ENCODE measurements around the gene IPP. TPM values are rescaled to one million over a fixed set of nuclear protein-coding genes. Genes with fewer than 3 reads are reported as not detected.
"Not testable (repeated sequence)": the region's sequence is repeated elsewhere in the genome, so short reads cannot be mapped to it uniquely, and the experiment has no call there.

The IPP gene
- polyA plus RNA-seq, 1 experiment = 4.4 TPM

DNA sequence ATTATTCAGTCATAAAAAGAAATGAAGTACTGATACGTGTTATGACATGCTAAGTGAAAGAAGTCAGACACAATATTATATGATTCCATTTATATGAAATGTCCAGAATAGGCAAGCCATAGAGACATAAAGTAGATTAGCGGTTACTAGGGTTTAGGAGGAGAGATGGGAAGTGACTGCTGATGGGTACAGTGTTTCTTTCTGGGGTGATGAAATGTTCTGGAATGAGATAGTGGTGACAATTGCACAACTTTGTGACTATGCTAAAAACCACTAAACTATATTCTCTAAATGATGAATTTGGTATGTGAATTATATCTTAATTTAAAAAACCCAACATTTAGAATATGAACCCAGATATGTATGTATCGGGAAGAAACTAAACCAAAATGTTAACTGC, 27.6 kb downstream of the IPP start:
- TF ChIP-seq, protein P1, sequence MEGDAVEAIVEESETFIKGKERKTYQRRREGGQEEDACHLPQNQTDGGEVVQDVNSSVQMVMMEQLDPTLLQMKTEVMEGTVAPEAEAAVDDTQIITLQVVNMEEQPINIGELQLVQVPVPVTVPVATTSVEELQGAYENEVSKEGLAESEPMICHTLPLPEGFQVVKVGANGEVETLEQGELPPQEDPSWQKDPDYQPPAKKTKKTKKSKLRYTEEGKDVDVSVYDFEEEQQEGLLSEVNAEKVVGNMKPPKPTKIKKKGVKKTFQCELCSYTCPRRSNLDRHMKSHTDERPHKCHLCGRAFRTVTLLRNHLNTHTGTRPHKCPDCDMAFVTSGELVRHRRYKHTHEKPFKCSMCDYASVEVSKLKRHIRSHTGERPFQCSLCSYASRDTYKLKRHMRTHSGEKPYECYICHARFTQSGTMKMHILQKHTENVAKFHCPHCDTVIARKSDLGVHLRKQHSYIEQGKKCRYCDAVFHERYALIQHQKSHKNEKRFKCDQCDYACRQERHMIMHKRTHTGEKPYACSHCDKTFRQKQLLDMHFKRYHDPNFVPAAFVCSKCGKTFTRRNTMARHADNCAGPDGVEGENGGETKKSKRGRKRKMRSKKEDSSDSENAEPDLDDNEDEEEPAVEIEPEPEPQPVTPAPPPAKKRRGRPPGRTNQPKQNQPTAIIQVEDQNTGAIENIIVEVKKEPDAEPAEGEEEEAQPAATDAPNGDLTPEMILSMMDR (IDR thresholded peaks at IDR 0.05; ENCODE audit: insufficient read depth, low read depth, low read length) = no peak
- CTCF ChIA-PET = no interaction called here
- Histone ChIP-seq H3K4me3 (ENCODE audit: low read depth, low read length) (no peak overlapping the region), H3K27me3 (ENCODE audit: control insufficient read depth, insufficient read depth, low read length) (no peaks in the 10 kb centered on the region), H3K36me3 (ENCODE audit: control insufficient read depth, insufficient read depth, low read length) (peaks cover 1% of the 10 kb centered on the region; the same call in 1 of the 2 replicates)
- DNase-seq (ENCODE audit: low read depth) = no peak
- POLR2A ChIA-PET = no interaction called here

GRCh38 chr1:45721207-45721606, 29.2 kb downstream of the IPP start:
- DNase-seq (ENCODE audit: low read depth) = peak; percentile 45
- no peaks in the 10 kb centered on the region for H3K27me3 ChIP-seq (ENCODE audit: control insufficient read depth, insufficient read depth, low read length)
- TF ChIP-seq, protein P1 (IDR thresholded peaks at IDR 0.05; ENCODE audit: insufficient read depth, low read depth, low read length) = no peak
- no peak overlapping the region for H3K4me3 ChIP-seq (ENCODE audit: low read depth, low read length)
- POLR2A ChIA-PET = no interaction called here
- CTCF ChIA-PET = interaction anchor here (0.6 kb wide), 1 partner anchor 72 kb away, joined by 3 read pairs; no protein-coding TSS in a partner anchor
- H3K36me3 ChIP-seq (ENCODE audit: control insufficient read depth, insufficient read depth, low read length) = 0 out of 2 replicates have a peak, but pooled peaks cover 1% of the 10 kb centered on the region

DNA sequence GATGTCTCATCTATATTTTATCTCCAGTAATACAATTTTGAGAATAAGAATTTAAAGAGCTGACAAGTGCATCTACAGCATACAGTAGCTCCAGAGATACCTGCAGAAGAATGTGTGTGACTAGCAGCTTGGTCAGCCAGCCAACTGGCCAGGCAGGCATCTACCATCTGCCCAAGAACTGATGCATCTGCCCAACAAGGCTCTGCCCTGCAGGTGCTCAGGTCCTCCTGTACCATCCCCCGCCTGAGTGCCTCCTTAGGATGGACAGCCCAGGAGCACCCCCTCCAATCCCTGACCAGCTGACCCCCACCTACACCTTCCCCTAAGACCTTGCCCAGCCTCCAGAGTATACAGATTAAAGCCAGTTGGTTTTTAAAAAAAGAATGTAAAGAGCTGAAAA, 32.2 kb downstream of the IPP start:
- H3K4me3 ChIP-seq (ENCODE audit: low read depth, low read length) = no peak overlapping the region
- TF ChIP-seq, protein P1 (IDR thresholded peaks at IDR 0.05; ENCODE audit: insufficient read depth, low read depth, low read length) = no peak
- CTCF ChIA-PET = interaction anchor here (0.9 kb wide), 1 partner anchor 146 kb away, joined by 3 read pairs; no protein-coding TSS in a partner anchor
- no peak for DNase-seq (ENCODE audit: low read depth)
- H3K27me3 ChIP-seq (ENCODE audit: control insufficient read depth, insufficient read depth, low read length) = no peaks in the 10 kb centered on the region
- POLR2A ChIA-PET = interaction anchor here (1.0 kb wide), 1 partner anchor 32 kb away, joined by 6 read pairs; the partner anchor contains the start of gene GPBP1L1
- 0 out of 2 replicates have a peak, but pooled peaks cover 1% of the 10 kb centered on the region for H3K36me3 ChIP-seq (ENCODE audit: control insufficient read depth, insufficient read depth, low read length)

- H3K27me3 ChIP-seq (ENCODE audit: control insufficient read depth, insufficient read depth, low read length); DNase-seq (ENCODE audit: low read depth); CTCF ChIA-PET; POLR2A ChIA-PET; H3K36me3 ChIP-seq (ENCODE audit: control insufficient read depth, insufficient read depth, low read length); H3K4me3 ChIP-seq (ENCODE audit: low read depth, low read length): not testable (repeated sequence)
Measured at GRCh38 chr1:45717386-45717785, 33.1 kb downstream of the IPP start.

- no peaks in the 10 kb centered on the region for H3K27me3 ChIP-seq (ENCODE audit: control insufficient read depth, insufficient read depth, low read length)
- POLR2A ChIA-PET = no interaction called here
- no peak overlapping the region for H3K4me3 ChIP-seq (ENCODE audit: low read depth, low read length)
- DNase-seq (ENCODE audit: low read depth) = no peak
- CTCF ChIA-PET = no interaction called here
- TF ChIP-seq, protein P1 (IDR thresholded peaks at IDR 0.05; ENCODE audit: insufficient read depth, low read depth, low read length) = no peak
- H3K36me3 ChIP-seq (ENCODE audit: control insufficient read depth, insufficient read depth, low read length) = peaks cover 3% of the 10 kb centered on the region
Measured at GRCh38 chr1:45716700-45717099, 33.8 kb downstream of the IPP start.

DNA sequence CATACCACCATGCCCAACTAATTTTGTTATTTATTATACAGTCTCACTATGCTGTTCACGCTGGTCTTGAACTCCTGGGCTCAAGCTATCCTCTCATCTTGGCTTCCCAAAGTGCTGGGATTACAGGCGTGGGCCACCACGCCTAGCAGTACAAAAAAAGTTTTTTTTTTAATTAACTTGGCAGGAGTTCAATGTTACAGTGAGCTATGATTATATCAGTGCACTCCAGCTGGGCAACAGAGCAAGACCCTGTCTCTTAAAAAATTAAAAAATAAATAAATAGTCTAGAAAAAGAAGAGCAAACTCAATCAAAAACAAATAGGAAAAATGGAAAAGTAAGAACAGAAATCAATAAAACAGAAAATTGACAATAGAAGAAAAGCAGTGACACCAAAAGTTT, 36.7 kb downstream of the IPP start:
- DNase-seq (ENCODE audit: low read depth) = no peak
- Histone ChIP-seq H3K4me3 (ENCODE audit: low read depth, low read length) (no peak overlapping the region), H3K36me3 (ENCODE audit: control insufficient read depth, insufficient read depth, low read length) (peaks cover 3% of the 10 kb centered on the region), H3K27me3 (ENCODE audit: control insufficient read depth, insufficient read depth, low read length) (no peaks in the 10 kb centered on the region)
- TF ChIP-seq, protein P1 (IDR thresholded peaks at IDR 0.05; ENCODE audit: insufficient read depth, low read depth, low read length) = no peak
- ChIA-PET CTCF (no interaction called here), POLR2A (no interaction called here)
